HepG2 (cell line): Measurements from ENCODE around the gene PHYH. TPM values are rescaled to one million over a fixed set of nuclear protein-coding genes. Genes with fewer than 3 reads are reported as not detected.

Experiments used
- ARNT ChIP-seq: fragments of 450-650 bp; IDR thresholded peaks from 2 replicates; pipeline ENCODE4 v1.6.1; 2017
- BORCS8-MEF2B ChIP-seq: sonication (generic); formaldehyde crosslinking; IDR thresholded peaks from 2 replicates; pipeline ENCODE4 v1.8.0; 2022; ENCODE audit warnings: mild to moderate bottlenecking, missing genetic modification reagents
- CCDC6 ChIP-seq: sonication (generic); formaldehyde crosslinking; IDR thresholded peaks from 2 replicates; pipeline ENCODE4 v1.8.1; 2022; ENCODE audit warnings: mild to moderate bottlenecking, missing genetic modification reagents, moderate library complexity
- EZH2 ChIP-seq: conservative IDR thresholded peaks from 2 replicates; pipeline ENCODE4 v1.6.1; 2012; ENCODE audit warnings: mild to moderate bottlenecking, low read depth, low read length, moderate library complexity
- FIP1L1 ChIP-seq: fragments of 200-400 bp; formaldehyde crosslinking; IDR thresholded peaks from 2 replicates; pipeline ENCODE4 v1.6.1; 2018; ENCODE audit warnings: low read depth, mild to moderate bottlenecking, low read length, moderate library complexity, borderline replicate concordance; ENCODE audit not compliant: insufficient read depth
- KDM4B ChIP-seq: sonication (generic); formaldehyde crosslinking; IDR thresholded peaks from 2 replicates; pipeline ENCODE4 v1.4.0; 2020; ENCODE audit warnings: missing genetic modification reagents
- MATR3 ChIP-seq: sonication (generic); formaldehyde crosslinking; IDR thresholded peaks from 2 replicates; pipeline ENCODE4 v1.4.0; 2020; ENCODE audit warnings: missing genetic modification reagents
- NFKB2 ChIP-seq: sonication (generic); formaldehyde crosslinking; IDR thresholded peaks from 2 replicates; pipeline ENCODE4 v1.4.0; 2020; ENCODE audit warnings: missing genetic modification reagents, borderline replicate concordance
- NFYB ChIP-seq: sonication (generic); formaldehyde crosslinking; IDR thresholded peaks from 2 replicates; pipeline ENCODE4 v1.4.0; 2020; ENCODE audit warnings: missing genetic modification reagents
- NONO ChIP-seq, 2 experiments: fragments of 450-650 bp in 1 of 2; sonication (generic) in 1 of 2; formaldehyde crosslinking in 1 of 2; IDR thresholded peaks in 1 of 2; conservative IDR thresholded peaks in 1 of 2; 2 replicates each; pipeline versions ENCODE4 v1.6.1 to v1.8.0; 2017 to 2022; ENCODE audit warnings: mild to moderate bottlenecking in 1 of 2, missing genetic modification reagents in 1 of 2, moderate library complexity in 1 of 2
- RFXANK ChIP-seq: IDR thresholded peaks from 2 replicates; pipeline ENCODE4 v1.6.1; 2016
- SAFB2 ChIP-seq: sonication (generic); formaldehyde crosslinking; IDR thresholded peaks from 2 replicates; pipeline ENCODE4 v1.5.1; 2020; ENCODE audit warnings: missing genetic modification reagents, low read depth, mild to moderate bottlenecking, borderline replicate concordance
- SRF ChIP-seq: IDR thresholded peaks from 2 replicates; pipeline ENCODE4 v1.6.1; 2011; ENCODE audit warnings: mild to moderate bottlenecking, low read depth, low read length, moderate library complexity
- TBP ChIP-seq: sonication (generic); formaldehyde crosslinking; IDR thresholded peaks from 2 replicates; pipeline ENCODE4 v1.5.0; 2020; ENCODE audit warnings: missing genetic modification reagents
- TMF1 ChIP-seq: sonication (generic); formaldehyde crosslinking; IDR thresholded peaks from 2 replicates; pipeline ENCODE4 v1.8.1; 2022; ENCODE audit warnings: low read depth, missing genetic modification reagents
- XBP1 ChIP-seq: sonication (generic); formaldehyde crosslinking; IDR thresholded peaks from 2 replicates; pipeline ENCODE4 v1.5.0; 2020; ENCODE audit warnings: missing genetic modification reagents
- ZNF10 ChIP-seq: sonication (generic); formaldehyde crosslinking; IDR thresholded peaks from 2 replicates; pipeline ENCODE4 v1.4.0; 2020; ENCODE audit warnings: mild to moderate bottlenecking, low read depth, missing genetic modification reagents, borderline replicate concordance
- ZNF24 ChIP-seq: fragments of 450-650 bp; IDR thresholded peaks from 2 replicates; pipeline ENCODE4 v1.6.1; 2017; ENCODE audit warnings: antibody characterized with exemption, mild to moderate bottlenecking
- ZNF296 ChIP-seq: sonication (generic); formaldehyde crosslinking; conservative IDR thresholded peaks from 2 replicates; pipeline ENCODE4 v1.5.0; 2020; ENCODE audit warnings: mild to moderate bottlenecking, missing genetic modification reagents
- ZNF451 ChIP-seq: sonication (generic); formaldehyde crosslinking; IDR thresholded peaks from 2 replicates; pipeline ENCODE4 v1.5.0; 2020; ENCODE audit warnings: mild to moderate bottlenecking, missing genetic modification reagents
- ZNF557 ChIP-seq: sonication (generic); formaldehyde crosslinking; IDR thresholded peaks from 2 replicates; pipeline ENCODE4 v1.4.0; 2020; ENCODE audit warnings: missing genetic modification reagents
- ZNF605 ChIP-seq: sonication (generic); formaldehyde crosslinking; IDR thresholded peaks from 2 replicates; pipeline ENCODE4 v1.8.0; 2022; ENCODE audit warnings: mild to moderate bottlenecking, missing genetic modification reagents
- ZNF772 ChIP-seq: sonication (generic); formaldehyde crosslinking; IDR thresholded peaks from 2 replicates; pipeline ENCODE4 v1.5.0; 2020; ENCODE audit warnings: mild to moderate bottlenecking, missing genetic modification reagents
- ZNF773 ChIP-seq: sonication (generic); formaldehyde crosslinking; IDR thresholded peaks from 2 replicates; pipeline ENCODE4 v1.4.0; 2020; ENCODE audit warnings: missing genetic modification reagents, borderline replicate concordance
- polyA plus RNA-seq, 8 experiments: library from polyadenylated mRNA; depleted of rRNA in 3 of 8; stranded (reverse) in 7 of 8; unstranded in 1 of 8; fragments of >200 nt; fragmentation: Illumina TruSeq in 4 of 8; extraction: Trizol in 4 of 8; gene quantifications; 2 replicates each; pipeline versions ENCODE4 v1.2.1 to v1.2.3, GENCODE V29; 2011 to 2016; ENCODE audit warnings: low read depth in 4 of 8, missing spikeins in 1 of 8, mixed read lengths in 1 of 8; ENCODE audit not compliant: insufficient read depth in 1 of 8
- total RNA-seq, 5 experiments: library from RNA; depleted of rRNA; stranded (reverse); fragments of >200 nt; fragmentation: Illumina TruSeq; extraction: Trizol; gene quantifications; 2 replicates each; pipeline ENCODE4 v1.2.3, GENCODE V29; 2016; ENCODE audit warnings: low read depth in 1 of 5
- TF ChIP-seq, protein P1 (sequence below): IDR thresholded peaks from 2 replicates; pipeline ENCODE4 v1.6.1; 2018; ENCODE audit warnings: missing genetic modification reagents, mild to moderate bottlenecking, missing compliant biosample characterization
- TF ChIP-seq, protein P2 (sequence below): sonication (generic); formaldehyde crosslinking; IDR thresholded peaks from 2 replicates; pipeline ENCODE4 v1.4.0; 2020; ENCODE audit warnings: missing genetic modification reagents
- TF ChIP-seq, protein P3 (sequence below): sonication (generic); formaldehyde crosslinking; IDR thresholded peaks from 2 replicates; pipeline ENCODE4 v1.5.0; 2020; ENCODE audit warnings: missing genetic modification reagents
- TF ChIP-seq, protein P4 (sequence below): sonication (generic); formaldehyde crosslinking; IDR thresholded peaks from 2 replicates; pipeline ENCODE4 v1.4.0; 2020; ENCODE audit warnings: missing genetic modification reagents

The PHYH gene
- total and polyA plus RNA-seq, 2 of the 13 experiments (the other 11 are each of a cell fraction or from before 2014, with no cell fraction given) = 27.2 to 34.5 TPM

DNA sequence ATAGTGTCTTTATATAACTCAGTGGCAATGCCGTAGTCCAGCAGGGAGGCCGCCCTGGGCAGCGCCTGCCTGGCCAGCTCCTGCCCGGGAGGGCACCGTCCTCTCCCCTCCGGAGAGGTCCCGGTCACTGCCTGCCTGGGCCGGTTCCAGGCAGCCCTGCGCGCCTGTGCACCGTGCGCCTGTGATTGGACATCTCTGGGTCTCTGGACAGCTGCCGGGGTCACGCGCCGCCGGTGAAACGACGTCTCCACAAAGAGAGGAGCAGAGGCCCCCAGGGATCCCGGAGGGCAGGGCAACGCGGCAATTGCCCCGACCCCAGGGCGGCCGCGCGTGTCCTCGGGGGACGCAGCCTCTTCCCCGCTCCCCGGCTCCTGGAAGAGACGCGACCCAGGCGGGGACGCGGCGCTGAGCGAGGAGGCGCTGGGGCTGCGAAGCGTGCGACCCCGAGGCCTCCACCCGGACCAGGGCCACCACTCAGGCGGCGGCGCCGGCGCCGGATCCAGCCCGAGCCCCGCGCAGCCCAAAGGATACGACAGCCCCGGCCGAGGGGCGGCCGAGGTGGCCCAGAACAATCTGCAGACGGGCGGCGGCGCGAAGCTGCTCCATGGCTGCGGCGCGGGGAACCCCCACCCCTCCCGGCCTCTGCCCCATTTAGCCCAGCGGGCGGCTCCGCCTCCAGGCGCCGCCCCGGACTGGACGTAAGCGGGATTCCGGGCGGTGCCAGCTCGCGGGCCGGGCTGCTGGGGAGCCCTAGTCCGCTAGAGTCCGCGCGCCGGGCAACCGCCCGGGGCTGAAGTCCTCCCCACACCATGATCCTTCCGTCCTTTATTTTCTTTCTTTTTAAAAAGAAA, at the start of gene PHYH (continued):
- TF ChIP-seq CCDC6 (CRISPR knock-in tag) = peak; percentile 79; the same call in 1 of the 2 replicates
- TF ChIP-seq MATR3 (CRISPR knock-in tag) = no peak
- 0 out of 2 replicates have a peak, but pooled peaks have one; percentile 30 for TF ChIP-seq ZNF451 (CRISPR knock-in tag)
- TF ChIP-seq, protein P1, sequence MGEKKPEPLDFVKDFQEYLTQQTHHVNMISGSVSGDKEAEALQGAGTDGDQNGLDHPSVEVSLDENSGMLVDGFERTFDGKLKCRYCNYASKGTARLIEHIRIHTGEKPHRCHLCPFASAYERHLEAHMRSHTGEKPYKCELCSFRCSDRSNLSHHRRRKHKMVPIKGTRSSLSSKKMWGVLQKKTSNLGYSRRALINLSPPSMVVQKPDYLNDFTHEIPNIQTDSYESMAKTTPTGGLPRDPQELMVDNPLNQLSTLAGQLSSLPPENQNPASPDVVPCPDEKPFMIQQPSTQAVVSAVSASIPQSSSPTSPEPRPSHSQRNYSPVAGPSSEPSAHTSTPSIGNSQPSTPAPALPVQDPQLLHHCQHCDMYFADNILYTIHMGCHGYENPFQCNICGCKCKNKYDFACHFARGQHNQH (CRISPR knock-in tag) = peak; percentile 69; the same call in 1 of the 2 replicates
- no peak for TF ChIP-seq FIP1L1
- peak; percentile 38; the same call in 1 of the 2 replicates for TF ChIP-seq ZNF605 (CRISPR knock-in tag)
- TF ChIP-seq ARNT = no peak
- TF ChIP-seq, protein P2, sequence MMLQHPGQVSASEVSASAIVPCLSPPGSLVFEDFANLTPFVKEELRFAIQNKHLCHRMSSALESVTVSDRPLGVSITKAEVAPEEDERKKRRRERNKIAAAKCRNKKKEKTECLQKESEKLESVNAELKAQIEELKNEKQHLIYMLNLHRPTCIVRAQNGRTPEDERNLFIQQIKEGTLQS (CRISPR knock-in tag) = 0 out of 2 replicates have a peak, but pooled peaks have one; percentile 13
- peak; percentile 86 for TF ChIP-seq ZNF772
- TF ChIP-seq ZNF296 (CRISPR knock-in tag) = peak; percentile 89; the same call in 1 of the 2 replicates
- peak; percentile 72 for TF ChIP-seq NFYB (CRISPR knock-in tag)
- TF ChIP-seq ZNF10 (CRISPR knock-in tag) = no peak
- TF ChIP-seq, protein P3, sequence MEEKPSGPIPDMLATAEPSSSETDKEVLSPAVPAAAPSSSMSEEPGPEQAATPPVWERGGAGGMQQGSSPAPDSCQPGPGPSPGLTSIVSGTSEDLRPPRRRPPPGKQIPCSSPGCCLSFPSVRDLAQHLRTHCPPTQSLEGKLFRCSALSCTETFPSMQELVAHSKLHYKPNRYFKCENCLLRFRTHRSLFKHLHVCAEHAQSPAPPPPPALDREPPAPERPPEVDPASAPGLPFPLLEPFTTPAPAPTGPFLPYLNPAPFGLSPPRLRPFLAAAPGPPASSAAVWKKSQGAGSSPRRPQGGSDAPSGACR (CRISPR knock-in tag) = peak; percentile 85; the same call in 1 of the 2 replicates
- peak; percentile 63; the same call in 1 of the 2 replicates for TF ChIP-seq NFKB2
- TF ChIP-seq SAFB2 (CRISPR knock-in tag) = peak; percentile 29; the same call in 1 of the 2 replicates
- TF ChIP-seq RFXANK (CRISPR knock-in tag) = no peak
- TF ChIP-seq, protein P4, sequence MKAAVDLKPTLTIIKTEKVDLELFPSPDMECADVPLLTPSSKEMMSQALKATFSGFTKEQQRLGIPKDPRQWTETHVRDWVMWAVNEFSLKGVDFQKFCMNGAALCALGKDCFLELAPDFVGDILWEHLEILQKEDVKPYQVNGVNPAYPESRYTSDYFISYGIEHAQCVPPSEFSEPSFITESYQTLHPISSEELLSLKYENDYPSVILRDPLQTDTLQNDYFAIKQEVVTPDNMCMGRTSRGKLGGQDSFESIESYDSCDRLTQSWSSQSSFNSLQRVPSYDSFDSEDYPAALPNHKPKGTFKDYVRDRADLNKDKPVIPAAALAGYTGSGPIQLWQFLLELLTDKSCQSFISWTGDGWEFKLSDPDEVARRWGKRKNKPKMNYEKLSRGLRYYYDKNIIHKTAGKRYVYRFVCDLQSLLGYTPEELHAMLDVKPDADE (CRISPR knock-in tag) = peak; percentile 91; the same call in 1 of the 2 replicates
- 0 out of 2 replicates have a peak, but pooled peaks have one; percentile 52 for TF ChIP-seq ZNF773 (CRISPR knock-in tag)
- TF ChIP-seq TBP = no peak
- 0 out of 2 replicates have a peak, but pooled peaks have one; percentile 29 for TF ChIP-seq KDM4B (CRISPR knock-in tag)
- peak; percentile 65; the same call in 1 of the 2 replicates for TF ChIP-seq TMF1
- TF ChIP-seq XBP1 (CRISPR knock-in tag) = no peak
- TF ChIP-seq SRF = no peak
- no peak for TF ChIP-seq EZH2
- no peak for TF ChIP-seq ZNF24
- TF ChIP-seq NONO (IDR thresholded peaks at IDR 0.05) = no peak
- TF ChIP-seq NONO (CRISPR knock-in tag; conservative IDR thresholded peaks at IDR 0.05) = peak; percentile 68
- no peak; the same call in 1 of the 2 replicates for TF ChIP-seq ZNF557 (CRISPR knock-in tag)
- TF ChIP-seq BORCS8-MEF2B (CRISPR knock-in tag) = peak; percentile 67; the same call in 1 of the 2 replicates
